IPS DF 4.7 (cell line): Measurements from ENCODE around the gene POU3F3.

Experiments used
- DNase-seq: peaks from one replicate; pipeline ENCODE4 v3.0.0-alpha.2; 2013; ENCODE audit warnings: low spot score; ENCODE audit errors: extremely low read depth

POU3F3 gene

DNA sequence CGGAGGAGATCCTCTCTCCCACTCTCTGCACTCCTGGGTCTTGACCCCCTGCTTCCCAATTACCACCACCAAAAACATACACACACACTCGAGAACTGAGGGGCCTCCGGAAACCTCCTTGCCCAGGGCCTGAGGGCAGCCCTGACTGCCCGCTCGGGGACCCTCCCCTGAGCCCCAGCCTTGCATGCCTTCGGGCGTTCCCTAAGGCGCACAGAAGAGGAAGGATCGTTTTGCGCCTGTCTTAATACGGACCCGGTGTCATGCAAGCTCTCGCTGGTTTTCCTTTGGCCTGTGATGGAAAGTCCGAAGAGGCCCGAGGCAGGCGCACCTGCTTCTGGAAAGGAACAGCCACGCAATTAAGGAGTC, 19.8 kb downstream of the POU3F3 start:
- DNase-seq = no peak

DNA sequence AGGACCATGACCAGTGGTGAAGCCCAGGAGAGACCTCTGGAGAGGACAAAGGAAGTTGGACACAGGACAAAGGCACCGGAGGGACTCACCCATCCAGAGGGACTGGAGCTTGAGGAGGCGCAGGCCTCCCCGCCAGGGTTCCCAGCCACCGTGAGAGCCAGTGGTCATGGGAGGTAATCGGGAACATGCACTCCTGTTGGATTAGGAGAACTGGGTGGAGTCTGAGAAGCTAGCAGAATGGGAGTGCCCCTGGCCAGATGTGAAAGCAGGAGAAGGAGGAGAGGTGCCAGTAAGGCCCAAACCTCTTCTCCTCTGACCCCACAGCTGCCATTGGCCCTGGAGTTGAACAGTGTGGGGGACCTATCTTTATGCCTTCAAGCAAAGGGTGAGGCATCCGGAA, 20.3 kb downstream of the POU3F3 start:
- no peak for DNase-seq

GRCh38 chr2:104875262-104875661, 21.3 kb downstream of the POU3F3 start:
- no peak for DNase-seq

- DNase-seq = no peak
These were observed 23.0 kb downstream of the POU3F3 start for GRCh38 chr2:104876606-104877570.

- DNase-seq = no peak
These were observed 25.1 kb downstream of the POU3F3 start for GRCh38 chr2:104878863-104879512.

DNA sequence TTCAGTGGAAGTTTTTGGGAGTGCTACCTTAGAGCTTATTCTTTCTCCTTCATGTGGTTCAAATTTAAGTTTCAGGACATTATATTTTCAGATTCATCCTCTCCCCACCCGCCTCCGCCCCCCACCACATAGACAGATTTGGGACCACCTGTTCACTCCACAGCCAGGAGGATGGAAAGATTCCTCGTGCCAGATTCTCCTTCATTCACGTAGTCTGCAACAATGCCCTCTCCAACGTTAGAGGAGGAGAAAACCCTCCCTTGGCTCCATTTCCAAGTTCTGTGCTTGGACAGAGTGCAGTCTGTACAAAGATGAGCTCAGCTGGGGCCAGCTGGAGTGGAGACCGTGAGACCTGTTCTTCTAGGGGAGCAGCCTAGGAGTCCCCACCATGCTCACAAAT, 26.2 kb downstream of the POU3F3 start:
- DNase-seq = no peak

GRCh38 chr2:104883357-104883756, 29.4 kb downstream of the POU3F3 start:
- DNase-seq = no peak

GRCh38 chr2:104885119-104885782, 31.3 kb downstream of the POU3F3 start:
- DNase-seq = no peak

DNA sequence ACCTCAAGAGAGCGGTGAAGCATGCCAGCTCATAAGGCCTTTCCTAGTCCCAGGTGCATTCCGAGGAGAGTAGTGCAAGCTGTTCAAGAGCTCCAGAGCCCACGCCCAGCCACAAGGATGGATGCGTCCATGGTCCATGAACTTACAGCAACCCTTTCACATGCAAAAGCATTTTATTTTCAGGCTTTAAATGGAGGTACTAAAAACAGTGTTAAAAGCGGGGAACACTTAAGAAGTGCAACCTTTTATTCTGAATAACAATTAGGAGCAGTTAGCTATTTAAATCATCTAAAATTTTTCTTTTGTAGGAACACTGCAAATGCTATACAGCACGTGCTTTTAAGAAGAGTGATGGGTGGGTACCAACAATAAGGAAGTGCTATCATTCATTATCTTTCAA, 33.8 kb downstream of the POU3F3 start:
- DNase-seq = no peak

DNA sequence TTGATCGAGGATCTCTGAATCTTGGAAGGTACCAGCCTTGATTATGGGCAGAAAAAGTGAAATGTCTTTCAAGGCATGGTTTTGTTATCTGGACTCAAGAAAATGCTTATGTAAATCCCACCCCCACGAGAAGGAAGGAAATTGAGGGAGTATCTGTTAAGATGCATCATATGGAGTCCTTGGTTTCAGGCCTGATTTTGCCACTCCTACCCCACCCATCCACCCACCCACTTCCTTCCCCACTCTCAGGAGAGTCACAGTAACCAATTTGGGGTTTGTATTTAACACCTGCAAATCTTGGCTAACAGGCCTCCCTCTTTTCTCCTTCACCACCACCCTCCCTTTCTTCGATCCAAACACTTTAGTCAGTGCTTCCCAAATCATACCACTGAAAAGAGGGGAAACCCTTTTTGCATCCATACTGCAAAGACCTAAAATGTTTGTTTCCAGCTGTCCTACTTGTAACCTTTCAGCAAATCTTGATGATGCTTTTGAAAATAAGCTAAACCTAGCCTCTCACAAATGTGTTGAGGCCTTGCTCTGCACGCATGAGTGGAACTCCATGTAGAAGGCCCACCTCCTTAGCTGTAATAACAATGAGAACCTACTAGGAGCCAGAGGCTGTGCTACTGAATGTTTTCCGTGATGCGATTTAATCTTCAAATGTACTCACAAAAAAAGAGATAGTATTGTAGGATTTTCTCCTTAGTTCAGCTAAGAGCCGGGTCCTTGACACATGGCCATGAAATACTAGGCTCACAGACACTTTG, 34.8 kb downstream of the POU3F3 start:
- DNase-seq = no peak

- no peak for DNase-seq
These were observed 35.5 kb downstream of the POU3F3 start for GRCh38 chr2:104889291-104889959.

DNA sequence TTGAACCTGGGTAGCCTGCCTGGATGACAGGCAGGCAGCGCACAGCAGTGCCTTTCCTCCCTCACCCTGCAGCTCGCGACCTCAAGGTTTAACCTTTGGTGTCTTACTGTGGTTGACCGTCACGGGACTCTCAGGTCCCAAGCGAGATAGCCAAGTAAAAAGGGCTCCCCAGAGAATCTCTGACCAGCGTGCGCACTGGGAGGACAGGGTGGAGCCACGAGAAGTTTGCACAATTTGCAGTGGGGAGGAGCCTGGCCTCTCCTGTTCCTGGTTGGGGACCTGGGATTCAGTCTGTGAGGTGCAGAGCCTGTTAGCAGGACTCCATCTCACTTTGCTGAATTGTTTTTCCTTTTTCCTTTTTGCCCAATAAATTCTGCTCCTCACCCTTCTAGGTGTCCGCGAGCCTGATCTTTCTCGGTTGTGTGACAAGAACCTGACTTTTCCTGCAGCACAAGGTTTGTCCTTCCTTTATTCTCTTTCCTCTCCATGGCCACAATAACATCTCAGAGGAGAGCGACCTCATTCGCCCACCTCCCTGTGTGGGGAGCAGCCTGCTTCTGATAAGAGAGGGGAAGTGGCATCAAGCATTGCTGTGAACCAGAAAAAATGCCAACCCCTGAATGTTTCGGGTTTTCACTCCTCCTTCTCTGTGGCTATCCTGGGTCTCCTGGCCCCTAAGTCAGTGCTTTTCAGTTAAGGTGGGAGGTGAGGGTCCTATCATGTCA, 36.2 kb downstream of the POU3F3 start:
- no peak for DNase-seq

DNA sequence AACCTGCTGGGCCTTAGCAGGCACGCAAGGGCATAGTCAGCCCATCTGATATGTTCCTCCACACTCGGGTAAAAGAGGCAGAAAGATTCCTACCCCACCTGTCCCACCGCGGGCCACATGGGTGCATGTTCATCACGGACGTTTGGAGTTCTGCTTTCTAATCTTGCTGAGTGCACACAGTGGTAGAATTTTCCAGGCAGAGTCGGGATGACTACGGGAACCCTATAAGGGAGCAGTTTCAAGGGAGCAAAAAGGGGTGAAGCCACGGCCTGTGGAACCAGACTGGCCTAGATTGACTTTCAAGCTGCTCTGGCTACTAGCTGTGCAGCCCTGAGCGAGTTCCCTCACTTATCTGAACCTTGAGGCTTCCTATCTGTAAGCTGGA, 36.8 kb downstream of the POU3F3 start:
- no peak for DNase-seq

GRCh38 chr2:104891145-104891544, 37.2 kb downstream of the POU3F3 start:
- no peak for DNase-seq

DNA sequence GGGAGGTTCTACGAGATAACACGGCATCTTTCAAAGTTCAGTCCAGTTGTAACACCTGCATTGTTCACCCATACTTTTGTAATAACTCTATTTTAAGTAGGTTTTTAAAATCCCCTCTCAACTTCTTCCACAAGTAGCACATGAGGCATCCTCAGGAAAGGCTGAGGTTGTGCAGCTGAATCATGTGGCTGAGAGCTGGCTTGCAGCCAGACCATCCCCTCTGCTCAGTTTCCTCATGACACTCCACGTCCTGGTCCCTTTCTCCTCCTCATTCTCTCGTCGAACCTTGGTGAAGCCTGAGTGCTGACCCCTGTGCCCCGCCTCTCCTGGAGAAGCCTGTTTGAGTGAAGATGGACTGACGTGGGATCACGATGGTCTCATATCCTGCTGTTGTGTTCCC, 42.5 kb downstream of the POU3F3 start:
- no peak for DNase-seq

DNA sequence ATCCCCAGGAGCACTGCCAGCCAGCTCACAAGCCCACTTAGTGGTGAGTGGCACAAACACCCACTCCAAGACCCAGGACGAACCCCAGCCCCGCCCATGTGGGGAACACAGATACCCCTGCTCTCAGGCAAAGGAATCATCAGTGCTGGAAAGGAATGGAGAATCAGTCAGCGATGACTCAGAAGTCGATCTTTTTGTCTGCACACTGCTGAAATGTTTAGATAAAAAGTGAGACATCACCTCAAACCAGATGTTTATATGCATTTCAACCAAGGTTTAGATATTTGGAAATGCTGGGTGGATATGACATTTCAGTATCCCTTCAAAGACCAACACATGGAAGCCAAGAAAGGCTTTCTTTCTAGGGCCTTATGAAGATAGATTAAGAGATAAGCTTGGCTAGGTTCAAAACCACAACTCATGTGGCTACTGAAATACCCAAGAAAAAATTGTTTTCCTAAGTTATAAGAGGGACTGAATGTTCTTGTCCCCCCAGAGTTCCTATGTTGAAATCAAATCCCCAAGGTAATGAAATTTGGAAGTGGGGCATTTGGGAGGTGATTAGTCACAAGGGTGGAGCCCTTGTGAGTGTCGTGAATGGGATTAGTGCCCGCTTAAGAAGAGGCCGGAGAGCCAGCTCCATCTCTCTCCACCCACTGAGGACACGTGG, 43.7 kb downstream of the POU3F3 start:
- no peak for DNase-seq

GRCh38 chr2:104900608-104901007, 46.7 kb downstream of the POU3F3 start:
- no peak for DNase-seq

DNA sequence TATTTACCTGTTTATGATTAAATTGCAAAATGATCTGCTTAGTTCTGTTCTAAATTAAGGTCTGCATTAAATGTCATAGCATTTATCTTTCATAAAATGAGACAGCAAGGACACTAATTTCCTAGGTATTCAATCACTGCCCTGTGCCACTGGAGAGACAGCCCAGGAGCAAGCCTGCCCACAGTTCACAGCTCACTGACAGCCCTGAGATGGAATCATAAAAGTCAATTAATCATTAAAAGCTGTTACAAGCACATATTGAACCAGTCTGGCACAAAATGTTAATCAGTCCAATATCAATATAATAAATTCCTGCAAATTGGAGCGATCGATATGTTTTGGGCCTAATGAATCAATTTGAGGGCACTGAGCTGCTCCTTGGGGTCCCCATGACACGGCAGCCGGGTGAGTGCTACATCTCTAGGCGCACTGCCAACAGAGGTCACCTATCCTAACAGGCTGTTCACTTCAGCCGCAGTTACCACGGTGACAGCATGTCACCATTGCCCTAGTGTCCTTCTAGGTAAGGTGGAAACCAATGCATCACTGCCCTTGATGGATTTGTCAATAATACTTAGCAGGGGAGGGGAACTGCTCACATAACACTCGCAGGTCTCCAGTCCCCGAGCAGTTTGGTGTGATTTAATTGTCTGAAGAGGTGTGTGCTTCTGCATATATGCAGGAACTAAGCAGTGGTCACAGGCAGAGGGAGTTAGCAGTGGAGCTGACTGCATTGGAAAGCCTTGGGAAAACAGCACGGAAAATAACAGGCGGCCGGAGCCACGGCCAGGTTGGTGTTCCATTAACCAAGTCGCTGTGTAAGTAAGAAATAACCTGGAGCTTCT, 47.3 kb downstream of the POU3F3 start:
- no peak for DNase-seq

GRCh38 chr2:104902317-104902716, 48.4 kb downstream of the POU3F3 start:
- no peak for DNase-seq
